HG03432 (cell line): ENCODE measurements around the gene RAD52.

Source experiments
- ATAC-seq: cut with Tn5 transposase; IDR thresholded peaks from one replicate; pipeline ENCODE4 v1.9.1; 2021; ENCODE audit warnings: mild to moderate bottlenecking, moderate library complexity; ENCODE audit not compliant: unreplicated experiment

The RAD52 gene

DNA sequence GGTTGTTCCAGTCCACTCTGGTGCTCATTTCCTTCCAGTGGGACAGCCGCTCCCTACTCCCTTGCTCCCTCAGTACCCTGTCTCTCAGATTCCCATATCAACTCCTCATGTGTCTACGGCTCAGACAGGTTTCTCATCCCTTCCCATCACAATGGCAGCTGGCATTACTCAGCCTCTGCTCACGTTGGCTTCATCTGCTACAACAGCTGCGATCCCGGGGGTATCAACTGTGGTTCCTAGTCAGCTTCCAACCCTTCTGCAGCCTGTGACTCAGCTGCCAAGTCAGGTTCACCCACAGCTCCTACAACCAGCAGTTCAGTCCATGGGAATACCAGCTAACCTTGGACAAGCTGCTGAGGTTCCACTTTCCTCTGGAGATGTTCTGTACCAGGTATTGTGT is 69.9 kb downstream of the RAD52 start:
- ATAC-seq, result no peak

DNA sequence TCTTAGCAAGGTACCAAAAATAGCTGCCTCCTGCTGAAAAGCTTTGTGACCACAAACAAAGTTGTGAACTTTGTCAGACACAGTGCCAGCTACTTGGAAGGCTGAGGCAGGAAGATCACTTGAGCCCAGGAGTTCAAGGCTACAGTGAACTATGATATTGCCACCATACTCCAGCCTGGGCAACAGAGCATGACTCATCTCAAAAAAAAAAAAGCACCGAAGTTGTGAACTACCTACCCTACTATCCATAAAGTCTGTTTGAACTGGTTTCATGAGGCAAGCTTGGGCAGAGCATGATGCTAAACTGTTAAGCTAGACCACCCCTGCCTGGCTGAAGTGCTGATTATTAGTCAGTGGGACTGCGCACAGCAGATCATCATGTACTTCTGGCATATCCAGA is 75.5 kb downstream of the RAD52 start:
- no peak for ATAC-seq

- ATAC-seq, result no peak
These were observed 79.1 kb downstream of the RAD52 start for GRCh38 chr12:870378-870777.

- no peak for ATAC-seq
These were observed 80.8 kb downstream of the RAD52 start for GRCh38 chr12:868722-869121.

DNA sequence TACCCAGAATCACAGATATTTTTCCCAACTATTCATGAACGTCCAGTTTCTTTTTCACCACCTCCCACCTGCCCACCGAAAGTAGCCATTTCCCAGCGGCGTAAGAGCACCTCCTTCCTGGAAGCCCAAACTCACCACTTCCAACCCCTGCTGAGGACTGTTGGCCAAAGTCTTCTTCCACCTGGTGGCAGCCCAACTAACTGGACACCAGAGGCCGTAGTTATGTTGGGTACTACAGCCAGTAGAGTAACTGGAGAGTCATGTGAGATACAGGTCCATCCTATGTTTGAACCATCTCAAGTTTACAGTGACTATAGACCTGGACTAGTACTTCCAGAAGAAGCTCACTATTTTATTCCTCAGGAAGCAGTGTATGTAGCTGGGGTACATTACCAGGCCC is 81.6 kb downstream of the RAD52 start:
- no peak for ATAC-seq

- ATAC-seq, result no peak
These were observed 83.9 kb downstream of the RAD52 start for GRCh38 chr12:865614-866013.

- ATAC-seq, result no peak
These were observed 86.2 kb downstream of the RAD52 start for GRCh38 chr12:863285-863684.

DNA sequence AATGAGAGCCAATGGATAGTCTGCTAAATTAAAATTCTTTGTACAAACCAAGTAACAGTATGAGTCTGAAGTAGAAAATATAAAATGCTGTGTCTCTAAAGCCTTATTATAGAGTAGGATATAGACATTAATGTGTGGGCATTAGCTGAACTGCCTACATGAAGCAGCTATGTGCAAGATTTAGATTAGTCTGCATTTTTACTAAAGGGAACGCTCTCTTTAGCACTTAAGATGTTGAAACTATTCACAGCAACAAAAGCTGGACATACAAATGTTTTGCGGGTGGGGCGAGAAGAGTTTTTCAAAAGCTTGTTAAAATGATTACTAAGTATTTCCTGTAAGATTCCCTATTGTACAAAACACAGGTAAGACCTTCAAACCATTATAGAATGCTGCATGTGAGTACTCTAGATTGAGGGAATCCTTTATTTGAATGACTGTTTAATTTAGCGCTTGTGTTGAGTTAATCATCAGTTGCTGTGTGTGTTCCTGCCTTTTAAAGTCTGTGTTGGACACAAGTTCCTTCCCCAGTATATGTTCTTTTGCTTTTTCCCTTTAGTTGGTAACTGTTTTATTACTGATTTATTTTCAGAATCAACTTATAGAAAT is 87.1 kb downstream of the RAD52 start:
- no peak for ATAC-seq
